ENCODE measurements around the gene ZGRF1.

Gene ZGRF1

GRCh38 chr4:112519689-112520597, 116.8 kb downstream of the ZGRF1 start:
- peak overlapping the region; percentile 52 for H3K4me3 ChIP-seq (ENCODE audit: low read depth, low read length)
- peak; percentile 47 for TF ChIP-seq CTCF (IDR thresholded peaks at IDR 0.05; ENCODE audit: low read depth, low read length, missing control alignments)
- no peak for DNase-seq (ENCODE audit: low read depth)

GRCh38 chr4:112518675-112519074, 118.0 kb downstream of the ZGRF1 start:
- H3K4me3 ChIP-seq (ENCODE audit: low read depth, low read length), result no peak overlapping the region
- no peak for TF ChIP-seq CTCF (IDR thresholded peaks at IDR 0.05; ENCODE audit: low read depth, low read length, missing control alignments)
- no peak for DNase-seq (ENCODE audit: low read depth)

GRCh38 chr4:112517911-112518310, 118.8 kb downstream of the ZGRF1 start:
- no peak for DNase-seq (ENCODE audit: low read depth)
- peak overlapping the region; percentile 67; the same call in 1 of the 2 replicates for H3K4me3 ChIP-seq (ENCODE audit: low read depth, low read length)
- no peak for TF ChIP-seq CTCF (IDR thresholded peaks at IDR 0.05; ENCODE audit: low read depth, low read length, missing control alignments)

- peak overlapping the region; percentile 67 for H3K4me3 ChIP-seq (ENCODE audit: low read depth, low read length)
- peak; percentile 68 for DNase-seq (ENCODE audit: low read depth)
- TF ChIP-seq CTCF (IDR thresholded peaks at IDR 0.05; ENCODE audit: low read depth, low read length, missing control alignments), result peak; percentile 37
These were observed 119.6 kb downstream of the ZGRF1 start for GRCh38 chr4:112517067-112517634.

- TF ChIP-seq CTCF (IDR thresholded peaks at IDR 0.05; ENCODE audit: low read depth, low read length, missing control alignments), result no peak
- DNase-seq (ENCODE audit: low read depth), result no peak
- H3K4me3 ChIP-seq (ENCODE audit: low read depth, low read length), result peak overlapping the region; percentile 67
These were observed 120.1 kb downstream of the ZGRF1 start for GRCh38 chr4:112516471-112517066.

- TF ChIP-seq CTCF (IDR thresholded peaks at IDR 0.05; ENCODE audit: low read depth, low read length, missing control alignments), result no peak
- DNase-seq (ENCODE audit: low read depth), result no peak
- peak within 1 kb of the TSS; percentile 67 for H3K4me3 ChIP-seq (ENCODE audit: low read depth, low read length)
These were observed 120.6 kb downstream of the ZGRF1 start, which contains the start of gene NEUROG2 for GRCh38 chr4:112516066-112516470. NEUROG2 (minus strand) TSS chr4:112516180; CDS start chr4:112515475, 705 bp downstream.
